ENCODE data around the gene NACA.

The NACA gene

DNA sequence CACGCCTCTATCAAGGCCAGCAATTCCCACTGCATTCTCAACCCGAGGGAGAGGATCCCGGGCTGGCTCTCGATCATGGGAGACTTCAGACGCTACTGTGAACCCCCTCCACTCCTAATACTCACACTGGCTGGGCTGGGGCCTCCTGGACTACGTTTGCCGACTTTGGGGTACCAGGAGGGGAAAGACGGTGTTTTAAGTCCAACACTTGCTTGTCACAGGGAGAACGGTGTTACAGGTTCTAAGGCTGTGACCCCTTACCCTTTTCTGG lies 463 bp downstream of the NACA start:
- Histone ChIP-seq H3K27me3 (ENCODE audit: insufficient read depth, low read length) (no peaks in the 10 kb centered on the region), H3K4me1 (ENCODE audit: control insufficient read depth in 1 of 2, insufficient read depth in 2 of 2, low read length in 2 of 2) (peaks cover 14 to 18% of the 10 kb centered on the region in 2 experiments), H3K14ac (ENCODE audit: low read length) (peak overlapping the region; percentile 78), H4K12ac (ENCODE audit: low read depth, low read length) (peak overlapping the region; percentile 82), H3K36me3 (ENCODE audit: control insufficient read depth in 1 of 2, insufficient read depth in 2 of 2, low read length in 2 of 2) (peaks cover 10 to 21% of the 10 kb centered on the region in 2 experiments), H2BK12ac (ENCODE audit: low read length) (no peak overlapping the region), H3K4ac (ENCODE audit: low read depth, low read length) (peak overlapping the region; percentile 92), H3K23ac (ENCODE audit: low read length) (peak overlapping the region; percentile 14), H4K8ac (ENCODE audit: low read depth, low read length) (peak overlapping the region; percentile 94), H2BK5ac (ENCODE audit: low read depth, low read length, poor library complexity) (peak overlapping the region; percentile 84), H3K9ac (ENCODE audit: low read length) (peak overlapping the region; percentile 97), H3K79me2 (ENCODE audit: control insufficient read depth, insufficient read depth, low read length, poor library complexity) (peaks cover 27% of the 10 kb centered on the region), H2BK120ac (ENCODE audit: insufficient read depth, low read length, poor library complexity) (peak overlapping the region; percentile 61), H2AK5ac (ENCODE audit: low read length) (peak overlapping the region; percentile 77), H3K9me3 (ENCODE audit: insufficient read depth, low read depth, low read length) (no peaks in the 10 kb centered on the region), H3K27ac (ENCODE audit: low read depth, low read length) (peak overlapping the region; percentile 85), H2AFZ (ENCODE audit: insufficient read depth, low read length, poor library complexity) (no peak overlapping the region), H3K18ac (ENCODE audit: low read length) (peak overlapping the region; percentile 66), H3K79me1 (ENCODE audit: low read length) (peaks cover 14% of the 10 kb centered on the region), H4K91ac (ENCODE audit: low read depth, low read length) (peak overlapping the region; percentile 97), H3K4me3 (ENCODE audit: low read depth, low read length) (peak overlapping the region; percentile 87), H3K4me2 (ENCODE audit: low read length) (peak overlapping the region; percentile 93)
- WGBS (ENCODE audit: extremely low coverage, insufficient coverage, insufficient read length), result no CpG with 5 or more reads among the region's 9 CpGs
- no peak for DNase-seq

DNA sequence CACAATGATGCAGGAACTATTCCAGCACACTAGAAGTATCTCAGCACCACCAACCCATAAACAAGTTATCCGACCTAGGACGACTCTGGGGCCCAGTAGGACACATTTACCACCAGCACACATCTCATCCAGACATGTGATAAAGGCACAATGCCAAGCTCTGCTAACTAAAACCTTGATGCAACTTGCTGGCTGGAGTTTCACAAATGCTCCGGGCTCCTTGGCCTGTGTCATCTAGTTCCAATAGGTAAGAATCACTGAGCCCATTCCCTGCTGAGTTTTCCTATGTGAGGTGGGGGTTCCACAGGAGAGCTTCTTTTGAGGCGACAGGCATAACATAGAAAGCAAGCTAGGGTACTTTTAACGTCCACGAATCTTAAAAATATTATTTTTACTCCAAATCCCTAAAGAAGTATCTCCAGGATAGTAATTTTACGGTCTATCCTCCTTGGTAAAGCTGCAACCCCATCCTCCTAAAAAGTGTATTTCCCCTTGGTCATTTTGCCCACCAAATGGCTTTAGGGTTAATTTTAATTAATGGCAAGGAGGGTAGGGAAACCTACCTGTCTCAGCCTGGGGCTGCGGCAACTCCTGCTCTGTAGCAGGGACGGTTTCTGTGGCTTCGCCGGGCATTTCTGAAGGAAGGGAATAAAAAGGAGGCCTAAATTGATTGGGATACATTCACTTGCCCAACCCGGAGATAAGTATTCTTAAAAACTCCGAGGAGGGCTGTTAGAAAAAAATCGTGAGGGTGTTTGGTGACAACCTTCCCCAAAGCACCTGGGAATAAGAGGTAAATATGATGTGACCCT lies 1.0 kb downstream of the NACA start:
- Histone ChIP-seq H3K14ac (ENCODE audit: low read length) (peak overlapping the region; percentile 78), H4K91ac (ENCODE audit: low read depth, low read length) (peak overlapping the region; percentile 97), H3K27ac (ENCODE audit: low read depth, low read length) (peak overlapping the region; percentile 85), H3K4ac (ENCODE audit: low read depth, low read length) (peak overlapping the region; percentile 92), H2AFZ (ENCODE audit: insufficient read depth, low read length, poor library complexity) (no peak overlapping the region), H3K9me3 (ENCODE audit: insufficient read depth, low read depth, low read length) (no peaks in the 10 kb centered on the region), H2BK120ac (ENCODE audit: insufficient read depth, low read length, poor library complexity) (peak overlapping the region; percentile 61), H3K36me3 (ENCODE audit: control insufficient read depth in 1 of 2, insufficient read depth in 2 of 2, low read length in 2 of 2) (peaks cover 15 to 25% of the 10 kb centered on the region in 2 experiments), H3K18ac (ENCODE audit: low read length) (peak overlapping the region; percentile 66), H3K79me1 (ENCODE audit: low read length) (peaks cover 14% of the 10 kb centered on the region), H2BK5ac (ENCODE audit: low read depth, low read length, poor library complexity) (peak overlapping the region; percentile 84), H3K4me3 (ENCODE audit: low read depth, low read length) (peak overlapping the region; percentile 87), H3K79me2 (ENCODE audit: control insufficient read depth, insufficient read depth, low read length, poor library complexity) (peaks cover 27% of the 10 kb centered on the region), H2AK5ac (ENCODE audit: low read length) (peak overlapping the region; percentile 77), H4K8ac (ENCODE audit: low read depth, low read length) (peak overlapping the region; percentile 94), H3K23ac (ENCODE audit: low read length) (no peak overlapping the region), H3K4me1 (ENCODE audit: control insufficient read depth in 1 of 2, insufficient read depth in 2 of 2, low read length in 2 of 2) (peaks cover 14 to 18% of the 10 kb centered on the region in 2 experiments), H4K12ac (ENCODE audit: low read depth, low read length) (peak overlapping the region; percentile 82), H2BK12ac (ENCODE audit: low read length) (no peak overlapping the region), H3K4me2 (ENCODE audit: low read length) (peak overlapping the region; percentile 93), H3K9ac (ENCODE audit: low read length) (peak overlapping the region; percentile 97), H3K27me3 (ENCODE audit: insufficient read depth, low read length) (no peaks in the 10 kb centered on the region)
- no CpG with 5 or more reads among the region's 14 CpGs for WGBS (ENCODE audit: extremely low coverage, insufficient coverage, insufficient read length)
- DNase-seq, result peak; percentile 67

DNA sequence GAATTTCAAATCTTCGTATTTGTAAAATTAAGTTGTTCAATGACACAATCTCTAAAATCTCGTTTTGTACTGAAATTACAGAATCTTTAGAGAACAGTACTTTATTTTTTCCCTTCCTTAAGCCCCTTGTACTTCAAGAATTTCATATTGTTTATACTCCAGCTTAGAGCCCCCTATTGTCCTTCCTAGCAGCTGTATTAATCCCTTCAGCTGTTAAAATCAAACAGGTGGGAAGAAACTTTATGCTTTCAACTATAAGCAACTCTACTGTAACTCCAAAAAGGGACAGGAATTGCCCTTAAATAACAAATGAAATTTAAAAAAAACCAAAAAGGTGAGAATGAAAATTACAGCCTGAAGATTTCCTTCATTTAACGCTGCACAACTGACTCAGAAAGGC lies 1.7 kb downstream of the NACA start:
- no peak overlapping the region for H2BK120ac ChIP-seq (ENCODE audit: insufficient read depth, low read length, poor library complexity)
- no peak overlapping the region for H3K27ac ChIP-seq (ENCODE audit: low read depth, low read length)
- peaks cover 14 to 18% of the 10 kb centered on the region in 2 experiments for H3K4me1 ChIP-seq (ENCODE audit: control insufficient read depth in 1 of 2, insufficient read depth in 2 of 2, low read length in 2 of 2)
- no peak overlapping the region for H3K18ac ChIP-seq (ENCODE audit: low read length)
- no peak overlapping the region for H2BK12ac ChIP-seq (ENCODE audit: low read length)
- no peak overlapping the region for H4K91ac ChIP-seq (ENCODE audit: low read depth, low read length)
- no peaks in the 10 kb centered on the region for H3K27me3 ChIP-seq (ENCODE audit: insufficient read depth, low read length)
- no peak overlapping the region for H3K23ac ChIP-seq (ENCODE audit: low read length)
- H3K9ac ChIP-seq (ENCODE audit: low read length), result no peak overlapping the region
- H4K8ac ChIP-seq (ENCODE audit: low read depth, low read length), result no peak overlapping the region
- H2AFZ ChIP-seq (ENCODE audit: insufficient read depth, low read length, poor library complexity), result no peak overlapping the region
- peaks cover 27% of the 10 kb centered on the region for H3K79me2 ChIP-seq (ENCODE audit: control insufficient read depth, insufficient read depth, low read length, poor library complexity)
- H3K79me1 ChIP-seq (ENCODE audit: low read length), result peaks cover 14% of the 10 kb centered on the region
- no peak overlapping the region for H2BK5ac ChIP-seq (ENCODE audit: low read depth, low read length, poor library complexity)
- H3K4me2 ChIP-seq (ENCODE audit: low read length), result peak overlapping the region; percentile 93
- H3K4me3 ChIP-seq (ENCODE audit: low read depth, low read length), result no peak overlapping the region
- H3K36me3 ChIP-seq (ENCODE audit: control insufficient read depth in 1 of 2, insufficient read depth in 2 of 2, low read length in 2 of 2), result peaks cover 16 to 32% of the 10 kb centered on the region in 2 experiments
- no peak overlapping the region for H3K4ac ChIP-seq (ENCODE audit: low read depth, low read length)
- WGBS (ENCODE audit: extremely low coverage, insufficient coverage, insufficient read length), result no CpG with 5 or more reads among the region's 3 CpGs
- H3K9me3 ChIP-seq (ENCODE audit: insufficient read depth, low read depth, low read length), result no peaks in the 10 kb centered on the region
- no peak for DNase-seq
- no peak overlapping the region for H3K14ac ChIP-seq (ENCODE audit: low read length)
- no peak overlapping the region for H4K12ac ChIP-seq (ENCODE audit: low read depth, low read length)
- no peak overlapping the region for H2AK5ac ChIP-seq (ENCODE audit: low read length)

DNA sequence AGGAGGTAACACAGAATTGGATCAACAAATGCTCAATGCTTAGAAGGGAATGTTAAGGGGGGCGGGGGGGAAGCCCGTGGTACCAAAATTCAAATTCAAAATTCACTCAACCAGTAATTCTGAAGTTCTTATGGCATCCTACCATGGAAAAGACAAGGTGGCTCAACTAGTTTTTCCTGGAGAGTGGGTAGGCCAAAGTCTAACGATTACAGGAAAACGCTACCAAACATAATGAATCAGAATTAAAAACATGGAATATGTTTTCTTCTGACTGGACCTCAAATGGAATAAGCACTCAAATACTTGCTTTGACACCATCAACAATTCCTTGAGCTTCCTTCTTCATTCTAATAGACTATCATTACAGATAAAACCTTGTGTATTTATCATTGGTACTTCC lies 2.3 kb downstream of the NACA start:
- Histone ChIP-seq H3K79me1 (ENCODE audit: low read length) (peaks cover 14% of the 10 kb centered on the region), H3K9me3 (ENCODE audit: insufficient read depth, low read depth, low read length) (no peaks in the 10 kb centered on the region), H3K4me1 (ENCODE audit: control insufficient read depth in 1 of 2, insufficient read depth in 2 of 2, low read length in 2 of 2) (peaks cover 14 to 18% of the 10 kb centered on the region in 2 experiments), H4K12ac (ENCODE audit: low read depth, low read length) (no peak overlapping the region), H3K4ac (ENCODE audit: low read depth, low read length) (peak overlapping the region; percentile 81), H3K4me3 (ENCODE audit: low read depth, low read length) (no peak overlapping the region), H3K27me3 (ENCODE audit: insufficient read depth, low read length) (no peaks in the 10 kb centered on the region), H3K18ac (ENCODE audit: low read length) (no peak overlapping the region), H4K91ac (ENCODE audit: low read depth, low read length) (no peak overlapping the region), H2BK120ac (ENCODE audit: insufficient read depth, low read length, poor library complexity) (no peak overlapping the region), H3K36me3 (ENCODE audit: control insufficient read depth in 1 of 2, insufficient read depth in 2 of 2, low read length in 2 of 2) (peaks cover 18 to 34% of the 10 kb centered on the region in 2 experiments), H3K79me2 (ENCODE audit: control insufficient read depth, insufficient read depth, low read length, poor library complexity) (peaks cover 30% of the 10 kb centered on the region), H2AK5ac (ENCODE audit: low read length) (no peak overlapping the region), H3K27ac (ENCODE audit: low read depth, low read length) (peak overlapping the region; percentile 85), H3K9ac (ENCODE audit: low read length) (no peak overlapping the region), H3K4me2 (ENCODE audit: low read length) (peak overlapping the region; percentile 49), H3K14ac (ENCODE audit: low read length) (no peak overlapping the region), H3K23ac (ENCODE audit: low read length) (no peak overlapping the region), H2BK12ac (ENCODE audit: low read length) (no peak overlapping the region), H4K8ac (ENCODE audit: low read depth, low read length) (no peak overlapping the region), H2BK5ac (ENCODE audit: low read depth, low read length, poor library complexity) (no peak overlapping the region), H2AFZ (ENCODE audit: insufficient read depth, low read length, poor library complexity) (no peak overlapping the region)
- DNase-seq, result peak; percentile 15 to 52
- WGBS (ENCODE audit: extremely low coverage, insufficient coverage, insufficient read length), result no CpG with 5 or more reads among the region's 4 CpGs
